ENCODE measurements around the gene EPB41L2. TPM values are rescaled to one million over a fixed set of nuclear protein-coding genes. Genes with fewer than 3 reads are reported as not detected.
A peak's percentile ranks its signal among the peaks of the same experiment; 100 is the strongest.
"Not testable (repeated sequence)": the region's sequence is repeated elsewhere in the genome, so short reads cannot be mapped to it uniquely, and the experiment has no call there.

Gene EPB41L2
- total RNA-seq, 4 donors from 2014 or later = 58.8 to 105 (median 81.3) TPM

DNA sequence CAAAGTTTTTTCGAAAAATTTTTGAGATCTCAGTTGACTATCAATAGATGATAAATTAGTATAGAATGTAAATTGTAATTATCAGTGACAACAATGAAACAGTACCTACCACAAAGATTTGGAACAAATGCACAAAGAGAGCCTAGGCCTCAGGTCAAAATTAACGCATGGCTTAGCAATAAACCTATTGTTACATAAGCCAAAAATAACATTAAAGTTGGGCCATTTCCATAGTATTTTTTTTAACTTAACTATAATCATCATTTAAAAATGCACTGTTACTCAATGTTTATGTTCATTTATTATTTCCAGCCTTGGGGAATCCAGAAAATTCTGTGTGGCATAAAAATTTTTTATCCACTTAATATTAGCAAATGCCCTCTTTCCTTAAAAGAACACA is 117.0 kb downstream of the EPB41L2 start:
- Histone ChIP-seq H3K4me1 (peaks cover 0 to 6% of the 10 kb centered on the region in 2 donors), H3K9me3 (no peaks in the 10 kb centered on the region), H3K36me3 (no peaks in the 10 kb centered on the region), H3K27ac (no peak overlapping the region), H3K4me3 (replicated peaks in 1 of 3) (no peak overlapping the region), H3K27me3 (no peaks in the 10 kb centered on the region)
- intact Hi-C loops (cut with DNase I) = no loop called here
- DNase-seq = no peak
- 59 to 82% methylated on average over 2 of the region's 2 CpGs for WGBS, 2 donors
- no peak for TF ChIP-seq POLR2A (IDR thresholded peaks at IDR 0.05)
- TF ChIP-seq, protein P1, sequence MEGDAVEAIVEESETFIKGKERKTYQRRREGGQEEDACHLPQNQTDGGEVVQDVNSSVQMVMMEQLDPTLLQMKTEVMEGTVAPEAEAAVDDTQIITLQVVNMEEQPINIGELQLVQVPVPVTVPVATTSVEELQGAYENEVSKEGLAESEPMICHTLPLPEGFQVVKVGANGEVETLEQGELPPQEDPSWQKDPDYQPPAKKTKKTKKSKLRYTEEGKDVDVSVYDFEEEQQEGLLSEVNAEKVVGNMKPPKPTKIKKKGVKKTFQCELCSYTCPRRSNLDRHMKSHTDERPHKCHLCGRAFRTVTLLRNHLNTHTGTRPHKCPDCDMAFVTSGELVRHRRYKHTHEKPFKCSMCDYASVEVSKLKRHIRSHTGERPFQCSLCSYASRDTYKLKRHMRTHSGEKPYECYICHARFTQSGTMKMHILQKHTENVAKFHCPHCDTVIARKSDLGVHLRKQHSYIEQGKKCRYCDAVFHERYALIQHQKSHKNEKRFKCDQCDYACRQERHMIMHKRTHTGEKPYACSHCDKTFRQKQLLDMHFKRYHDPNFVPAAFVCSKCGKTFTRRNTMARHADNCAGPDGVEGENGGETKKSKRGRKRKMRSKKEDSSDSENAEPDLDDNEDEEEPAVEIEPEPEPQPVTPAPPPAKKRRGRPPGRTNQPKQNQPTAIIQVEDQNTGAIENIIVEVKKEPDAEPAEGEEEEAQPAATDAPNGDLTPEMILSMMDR (IDR thresholded peaks at IDR 0.05) = no peak

DNA sequence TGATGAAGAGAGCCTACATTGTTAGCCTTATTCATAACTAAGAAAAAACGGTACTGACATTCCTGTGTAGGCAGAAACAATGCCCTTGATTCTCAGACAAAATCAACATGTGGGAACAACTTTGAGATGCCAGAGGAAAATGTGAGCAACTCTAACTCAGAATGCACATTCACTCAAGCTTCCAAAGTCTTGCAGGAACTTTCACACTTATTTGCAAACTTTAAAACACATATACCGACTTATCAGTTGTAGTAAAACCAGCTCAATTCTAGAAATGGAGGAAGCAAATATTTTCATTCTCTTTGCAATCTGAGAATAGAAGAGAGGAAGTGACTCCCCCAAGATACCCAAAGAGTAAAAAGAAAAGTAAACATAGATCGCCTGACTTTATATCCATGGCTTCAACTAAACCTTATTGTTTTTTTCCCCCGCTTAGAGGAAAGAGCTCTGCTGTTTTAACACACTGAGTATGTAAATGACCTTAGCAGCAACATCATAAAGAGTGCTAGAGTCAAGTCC is 117.6 kb downstream of the EPB41L2 start:
- WGBS, 2 donors = 41 to 44% methylated on average over 4 of the region's 4 CpGs
- H3K27ac ChIP-seq = peak overlapping the region in 1 of 3 donors; percentile 15
- H3K9me3 ChIP-seq = no peaks in the 10 kb centered on the region
- no peak overlapping the region for H3K4me3 ChIP-seq (replicated peaks in 1 of 3)
- no peaks in the 10 kb centered on the region for H3K27me3 ChIP-seq
- DNase-seq = no peak
- H3K4me1 ChIP-seq = peaks cover 0 to 6% of the 10 kb centered on the region in 2 donors
- intact Hi-C loops (cut with DNase I) = no loop called here
- no peaks in the 10 kb centered on the region for H3K36me3 ChIP-seq
- no peak for TF ChIP-seq POLR2A (IDR thresholded peaks at IDR 0.05)
- TF ChIP-seq, protein P1 (IDR thresholded peaks at IDR 0.05) = no peak

DNA sequence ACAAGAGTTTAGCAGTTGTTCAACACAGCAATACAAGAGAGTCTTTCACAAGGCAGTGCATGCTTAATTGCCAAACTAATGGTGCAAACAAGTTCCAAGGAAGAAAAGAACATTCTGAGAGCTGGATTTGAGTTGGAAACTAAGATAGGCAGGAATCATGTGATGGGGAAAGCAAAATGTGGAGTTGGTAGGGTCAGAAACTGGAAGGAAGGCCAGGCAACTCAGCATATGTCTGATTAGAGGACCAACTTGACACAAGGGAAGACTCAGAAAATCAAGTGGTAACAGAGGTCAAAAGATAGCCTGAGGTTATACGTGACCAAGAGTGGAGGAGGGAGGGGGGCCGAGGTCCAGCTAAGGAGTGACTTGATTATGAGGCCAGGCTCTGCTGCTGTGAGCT is 118.6 kb downstream of the EPB41L2 start:
- DNase-seq = no peak
- WGBS, 2 donors = 88 to 95% methylated on average over 2 of the region's 2 CpGs
- intact Hi-C loops (cut with DNase I) = no loop called here
- H3K27ac ChIP-seq = no peak overlapping the region
- no peaks in the 10 kb centered on the region for H3K27me3 ChIP-seq
- TF ChIP-seq POLR2A (IDR thresholded peaks at IDR 0.05) = no peak
- TF ChIP-seq, protein P1 (IDR thresholded peaks at IDR 0.05) = no peak
- no peak overlapping the region for H3K4me3 ChIP-seq (replicated peaks in 1 of 3)
- peaks cover 0 to 6% of the 10 kb centered on the region in 2 donors for H3K4me1 ChIP-seq
- H3K36me3 ChIP-seq = no peaks in the 10 kb centered on the region
- no peaks in the 10 kb centered on the region for H3K9me3 ChIP-seq

DNA sequence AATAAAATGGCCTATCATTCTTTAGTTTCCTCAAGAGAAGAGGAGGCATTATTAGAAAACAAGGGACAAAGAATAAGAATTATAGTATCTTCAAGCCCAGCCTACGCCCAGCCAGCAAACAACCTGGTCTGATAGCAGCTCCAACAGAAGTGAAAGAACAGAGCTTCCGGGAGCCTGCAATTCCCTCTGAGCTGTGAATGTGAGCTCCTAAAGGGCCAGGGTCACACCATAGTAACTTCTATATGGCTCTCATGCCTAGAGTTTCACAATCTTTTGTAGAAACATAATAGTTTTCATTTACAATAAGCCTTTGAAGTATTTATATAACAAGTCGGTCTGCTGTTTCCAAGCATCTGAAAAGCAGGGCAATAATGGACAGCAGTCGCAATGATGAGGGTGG is 119.3 kb downstream of the EPB41L2 start:
- Histone ChIP-seq H3K9me3 (no peaks in the 10 kb centered on the region), H3K27me3 (no peaks in the 10 kb centered on the region), H3K4me3 (replicated peaks in 1 of 3) (no peak overlapping the region), H3K36me3 (no peaks in the 10 kb centered on the region), H3K27ac (no peak overlapping the region), H3K4me1 (peaks cover 0 to 6% of the 10 kb centered on the region in 2 donors)
- DNase-seq = no peak
- no peak for TF ChIP-seq POLR2A (IDR thresholded peaks at IDR 0.05)
- TF ChIP-seq, protein P1 (IDR thresholded peaks at IDR 0.05) = no peak
- intact Hi-C loops (cut with DNase I) = no loop called here
- 83 to 87% methylated on average over 4 of the region's 4 CpGs for WGBS, 2 donors

DNA sequence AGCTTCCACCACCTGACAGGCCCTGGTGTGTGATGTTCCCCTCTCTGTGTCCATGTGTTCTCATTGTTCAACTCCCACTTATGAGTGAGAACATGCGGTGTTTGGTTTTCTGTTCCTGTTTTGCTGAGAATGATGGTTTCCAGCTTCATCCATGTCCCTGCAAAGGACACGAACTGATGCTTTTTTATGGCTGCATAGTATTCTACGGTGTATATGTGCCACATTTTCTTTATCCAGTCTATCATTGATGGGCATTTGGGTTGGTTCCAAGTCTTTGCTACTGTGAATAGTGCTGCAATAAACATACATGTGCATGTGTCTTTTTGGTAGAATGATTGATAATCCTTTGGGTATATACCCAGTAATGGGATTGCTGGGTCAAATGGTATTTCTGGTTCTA is 120.3 kb downstream of the EPB41L2 start:
- 98 to 99% methylated on average over 3 of the region's 3 CpGs for WGBS, 2 donors
- DNase-seq; H3K36me3 ChIP-seq; H3K27ac ChIP-seq; H3K27me3 ChIP-seq; H3K4me3 ChIP-seq (replicated peaks in 1 of 3); intact Hi-C loops (cut with DNase I); H3K9me3 ChIP-seq; H3K4me1 ChIP-seq: not testable (repeated sequence)
